Head of caudate nucleus (tissue), 42 donors: ENCODE results near the gene ZNF256.
"Not testable (repeated sequence)": the region's sequence is repeated elsewhere in the genome, so short reads cannot be mapped to it uniquely, and the experiment has no call there.

ENCODE experiments used
- DNase-seq, 42 donors: peaks; one replicate each; pipeline versions ENCODE4 v3.0.0 to v3.0.0-alpha.2; 2020 to 2021; ENCODE audit warnings: mixed read lengths in 7 of 42
- intact Hi-C: fragments of 100-400 bp; cut with DNase I; formaldehyde crosslinking; loops from one replicate; pipeline ENCODE4 v1.15.0; 2022

The ZNF256 gene

DNA sequence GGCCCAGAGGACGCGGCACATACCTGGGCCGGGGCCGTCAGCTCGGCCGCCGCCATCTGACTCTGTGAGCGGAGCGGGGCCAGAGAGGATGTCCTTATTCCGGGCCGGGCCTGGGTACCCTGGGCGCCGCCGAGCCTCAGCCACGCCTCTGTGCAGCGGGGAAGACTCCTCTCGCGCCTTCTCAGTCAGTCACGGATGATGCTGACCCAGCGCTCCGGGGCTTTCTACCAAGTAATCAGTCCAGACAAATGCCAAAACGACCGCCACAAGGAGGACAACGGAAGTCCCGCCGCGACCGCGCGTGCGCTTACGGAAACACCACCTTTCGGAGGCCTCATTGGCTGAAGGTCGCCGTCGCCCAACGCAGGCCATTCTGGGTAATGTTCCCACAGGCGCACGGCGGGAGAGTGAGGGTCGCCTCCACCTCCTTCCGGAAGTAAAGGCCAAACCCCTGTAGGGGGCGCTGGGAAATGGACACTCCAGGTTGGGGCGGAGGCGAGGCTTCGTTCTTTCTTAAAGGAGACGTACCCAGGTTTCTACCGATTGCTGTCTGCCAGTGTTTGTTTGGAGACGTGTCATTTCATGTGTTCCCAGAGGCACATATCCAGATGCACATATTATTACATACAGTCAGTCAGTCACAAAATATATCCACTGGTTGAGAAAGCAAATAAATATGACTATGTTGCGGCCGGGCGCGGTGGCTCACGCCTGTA is at the start of gene ZNF256:
Gene ZNF256, minus strand, starts transcription at position 288 of the 716 bp plus-strand sequence. Its CDS starts 232 bp downstream, at position 56.
- intact Hi-C loops, result loop anchor here (10.0 kb wide), 1 partner anchor 207 kb away; the partner anchor contains the start of gene ZNF329
- DNase-seq, result peak; percentile 91 to 99 (median 96)

DNA sequence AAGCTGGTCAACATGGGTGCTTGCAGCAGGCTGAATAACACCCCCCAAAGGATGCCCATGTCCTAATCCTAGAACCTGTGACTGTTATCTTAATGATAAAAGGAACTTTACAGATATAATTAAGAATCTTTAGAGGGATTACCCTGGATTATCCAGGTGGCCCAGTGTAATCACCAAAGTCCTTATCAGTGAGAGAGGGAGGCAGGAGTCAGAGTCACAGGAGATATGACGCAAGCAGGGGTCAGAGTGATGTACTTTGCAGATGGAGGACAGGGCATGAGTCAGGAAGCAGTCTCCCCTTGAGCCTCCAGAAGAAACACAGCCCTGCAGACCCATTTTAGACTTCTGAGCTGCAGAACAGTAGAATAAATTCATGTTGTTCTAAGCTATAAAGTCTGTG is 45.3 kb upstream of the ZNF256 start:
- intact Hi-C loops, result no loop called here

DNA sequence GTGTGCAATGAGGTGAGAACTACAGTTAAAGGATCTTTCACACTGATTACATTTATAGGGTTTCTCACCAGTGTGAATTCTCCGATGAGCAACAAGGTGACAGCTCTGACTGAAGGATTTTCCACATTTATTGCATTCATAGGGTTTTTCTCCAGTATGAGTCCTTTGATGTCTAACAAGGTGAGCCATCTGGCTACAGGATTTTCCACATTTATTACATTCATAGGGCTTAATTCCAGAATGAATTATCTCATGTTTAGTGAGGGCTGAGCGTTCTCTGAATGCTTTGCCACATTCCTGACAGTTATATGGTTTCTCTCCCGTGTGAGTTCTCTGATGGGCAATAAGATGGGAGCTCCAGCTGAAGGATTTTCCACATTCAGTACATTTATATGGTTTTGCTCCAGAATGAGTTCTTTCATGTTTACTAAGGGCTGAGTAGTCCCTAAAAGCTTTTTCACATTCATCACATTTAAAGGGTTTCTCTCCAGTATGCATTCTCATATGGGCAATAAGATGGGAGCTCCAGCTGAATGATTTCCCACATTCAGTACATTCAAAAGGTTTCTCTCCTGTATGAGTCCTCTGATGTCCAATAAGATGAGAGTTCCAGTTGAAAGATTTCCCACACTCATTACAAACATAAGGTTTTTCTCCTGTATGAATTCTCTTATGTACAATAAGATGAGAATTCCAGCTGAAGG is 31.2 kb upstream of the ZNF256 start:
- intact Hi-C loops, result no loop called here

More for the DNA sequence above, 45.3 kb upstream of the ZNF256 start:
- no peak for DNase-seq

GRCh38 chr19:57974434-57974833 is 26.9 kb upstream of the ZNF256 start, which contains the start of gene C19orf18:
Gene C19orf18 (minus strand): TSS chr19:57974534. CDS start chr19:57974432, 102 bp downstream.
- intact Hi-C loops, result no loop called here
- DNase-seq, result no peak

More for the DNA sequence above, 31.2 kb upstream of the ZNF256 start:
- no peak for DNase-seq

GRCh38 chr19:57964761-57965160 is 17.3 kb upstream of the ZNF256 start:
- intact Hi-C loops, result no loop called here
- no peak for DNase-seq

DNA sequence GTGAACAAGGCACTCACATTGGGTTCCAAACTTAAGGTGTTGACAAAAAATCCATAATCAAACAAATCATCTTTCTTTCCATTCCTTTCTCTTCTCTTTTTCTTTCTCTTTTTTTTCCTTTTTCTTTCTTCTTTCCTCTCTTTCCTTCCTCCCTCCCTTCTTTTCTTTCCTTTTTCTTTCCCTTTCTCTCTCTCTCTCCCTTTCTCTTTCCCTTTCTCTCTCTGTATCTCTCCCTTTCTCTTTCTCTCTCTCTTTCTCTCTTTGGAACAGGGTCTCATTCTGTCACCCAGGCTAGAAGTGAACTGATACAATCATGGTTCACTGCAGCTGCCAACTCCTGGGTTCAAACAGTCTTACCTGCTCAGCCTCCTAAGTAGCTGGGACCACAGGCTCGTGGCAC is 14.3 kb upstream of the ZNF256 start:
- intact Hi-C loops, result no loop called here
- no peak for DNase-seq

- intact Hi-C loops, result no loop called here
- DNase-seq, result no peak
Observed at GRCh38 chr19:57954996-57955395, 7.5 kb upstream of the ZNF256 start.

DNA sequence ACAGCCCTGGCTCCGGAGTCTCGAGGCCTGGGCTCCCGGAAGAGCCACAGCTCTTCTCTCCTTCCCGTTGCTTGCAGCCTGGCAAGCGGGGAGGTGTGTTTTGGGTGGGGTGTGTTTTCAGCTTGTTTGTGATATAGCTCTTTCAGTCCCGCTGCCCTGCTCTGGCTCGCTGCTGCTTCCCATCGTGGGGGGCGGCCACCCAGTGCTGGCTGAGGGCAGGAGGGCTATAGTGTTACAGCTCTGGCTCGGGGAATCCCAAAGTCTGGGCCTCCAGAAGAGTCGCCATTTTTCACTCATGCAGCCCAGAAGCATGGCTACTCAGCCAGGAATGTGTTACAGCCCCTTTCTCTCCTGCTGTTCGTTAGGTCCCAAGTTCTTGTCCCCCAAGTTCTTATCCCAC is 2.2 kb upstream of the ZNF256 start:
- no peak for DNase-seq
- intact Hi-C loops, result loop anchor here (10.0 kb wide), 1 partner anchor 205 kb away; the partner anchor contains the start of gene ZNF329

DNA sequence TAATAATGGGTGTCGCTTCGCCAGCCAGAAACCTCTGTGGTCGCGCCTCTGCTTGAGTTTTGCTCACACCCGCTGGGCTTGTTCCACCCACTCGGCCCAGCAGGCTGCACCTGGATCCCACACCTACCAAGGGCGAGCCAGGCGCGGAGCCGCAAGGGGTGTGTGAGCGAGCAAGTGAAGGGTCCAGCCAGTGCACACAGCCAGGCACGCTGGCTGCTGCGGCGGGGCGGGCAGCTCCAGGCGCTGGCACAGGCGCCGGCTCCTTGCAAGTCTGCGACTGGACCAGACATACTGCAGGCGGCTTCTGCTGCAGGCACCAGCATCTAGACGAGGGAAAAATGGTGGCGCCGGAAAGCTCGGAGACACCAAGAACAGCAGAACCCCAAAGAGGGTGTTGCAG is 1.8 kb upstream of the ZNF256 start:
- intact Hi-C loops, result loop anchor here (10.0 kb wide), 1 partner anchor 206 kb away; the partner anchor contains the start of gene ZNF329
- no peak for DNase-seq

- peak in 4 of 42 donors; percentile 1 to 9 (median 4) for DNase-seq
- intact Hi-C loops, result loop anchor here (10.0 kb wide), 1 partner anchor 208 kb away; the partner anchor contains the start of gene ZNF329
Observed at GRCh38 chr19:57947088-57947418, 453 bp downstream of the ZNF256 start.

DNA sequence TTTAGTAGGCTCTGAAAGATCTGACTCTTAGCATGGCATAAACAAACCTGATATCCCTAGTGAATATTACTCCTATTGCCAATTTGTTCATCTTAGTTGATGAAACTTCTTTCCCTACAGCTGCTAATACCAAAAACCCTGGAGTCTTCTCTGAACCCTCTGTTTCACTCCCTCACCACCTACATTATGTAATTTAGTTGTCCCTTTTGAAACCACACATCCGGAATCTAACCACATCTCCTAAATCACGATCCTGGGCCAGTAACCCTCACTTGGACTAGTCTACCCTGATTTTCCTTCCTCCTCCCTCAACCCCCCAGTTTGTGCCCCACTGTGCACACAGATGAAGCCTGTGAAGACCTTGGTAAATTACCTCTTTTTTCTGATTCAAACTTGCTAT is 1.2 kb downstream of the ZNF256 start:
- intact Hi-C loops, result loop anchor here (10.0 kb wide), 1 partner anchor 208 kb away; the partner anchor contains the start of gene ZNF329

DNA sequence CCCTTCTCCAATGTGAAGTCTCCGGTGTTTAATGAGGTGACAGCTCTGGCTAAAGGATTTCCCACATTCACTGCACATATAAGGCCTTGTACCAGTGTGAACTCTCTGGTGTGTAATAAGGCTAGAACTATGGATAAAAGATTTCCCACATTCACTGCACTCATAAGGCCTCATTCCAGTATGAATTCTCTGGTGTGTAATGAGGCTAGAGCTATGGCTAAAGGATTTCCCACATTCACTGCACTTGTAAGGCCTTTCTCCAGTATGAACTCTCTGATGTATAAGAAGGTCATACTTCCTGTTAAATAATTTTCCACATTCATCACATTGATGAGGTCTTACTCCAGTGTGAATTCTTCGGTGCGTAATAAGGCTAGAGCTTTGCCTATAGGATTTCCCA is 5.9 kb downstream of the ZNF256 start:
- DNase-seq, result no peak
- intact Hi-C loops, result loop anchor here (10.0 kb wide), 1 partner anchor 213 kb away; the partner anchor contains the start of gene ZNF329

More for the DNA sequence above, 1.2 kb downstream of the ZNF256 start:
- DNase-seq, result no peak

GRCh38 chr19:57935731-57936130 is 11.8 kb downstream of the ZNF256 start:
- intact Hi-C loops, result no loop called here
- DNase-seq, result peak in 13 of 42 donors; percentile 5 to 60 (median 15)

DNA sequence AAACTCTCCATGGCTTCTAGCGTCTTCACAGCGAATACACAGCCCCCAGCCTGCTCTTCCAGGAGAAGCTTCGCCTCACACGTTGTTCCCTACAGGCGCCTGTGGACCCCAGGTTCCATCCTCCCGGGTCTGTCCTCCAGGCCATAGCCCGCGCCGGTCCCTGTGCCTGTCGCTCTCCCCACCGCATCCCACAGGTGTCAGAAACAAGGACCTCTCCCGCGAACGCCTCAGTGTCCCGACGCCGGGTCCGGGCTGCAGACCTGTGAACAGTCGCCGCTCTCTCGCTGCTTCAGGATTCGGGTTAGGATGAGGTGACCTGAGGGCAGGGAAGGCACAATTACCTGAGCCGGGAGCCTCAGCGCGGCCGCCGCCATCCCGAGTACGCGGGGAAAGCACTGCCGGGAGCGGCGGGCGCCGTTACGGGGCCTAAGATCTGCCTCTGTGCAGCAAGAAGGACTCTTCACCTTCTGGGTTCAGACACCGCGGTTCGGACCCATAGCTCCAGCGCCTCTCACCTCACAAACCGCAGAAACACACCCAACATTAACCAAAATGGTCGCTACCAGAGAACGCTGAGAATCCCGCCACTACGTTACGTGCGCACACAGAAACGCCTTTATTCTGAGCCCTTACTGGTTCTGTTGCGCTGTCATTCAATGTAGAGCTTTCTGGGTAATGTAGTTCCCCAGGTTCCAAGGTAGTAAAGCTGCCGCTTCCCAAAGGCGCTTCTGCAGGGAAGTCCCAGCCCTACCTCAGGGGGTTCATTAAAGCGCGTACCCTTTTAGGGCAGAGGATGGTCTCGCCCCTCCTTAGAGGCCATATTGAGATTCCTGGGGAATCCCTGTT is 12.5 kb downstream of the ZNF256 start, which contains the start of gene ZNF418:
Gene ZNF418, minus strand, starts transcription at position 583 of the 846 bp plus-strand sequence. CDS start 1,580 bp downstream, outside the sequence.
- peak; percentile 58 to 94 (median 84) for DNase-seq
- intact Hi-C loops, result no loop called here

- intact Hi-C loops, result no loop called here
- no peak for DNase-seq
Observed at GRCh38 chr19:57927587-57927986, 19.9 kb downstream of the ZNF256 start.

GRCh38 chr19:57916168-57916995 is 31.1 kb downstream of the ZNF256 start, which contains the start of gene ZNF417:
Gene ZNF417 (minus strand): TSS chr19:57916592. CDS start chr19:57916411, 181 bp downstream.
- peak; percentile 74 to 95 (median 90) for DNase-seq
- intact Hi-C loops, result not testable (repeated sequence)

DNA sequence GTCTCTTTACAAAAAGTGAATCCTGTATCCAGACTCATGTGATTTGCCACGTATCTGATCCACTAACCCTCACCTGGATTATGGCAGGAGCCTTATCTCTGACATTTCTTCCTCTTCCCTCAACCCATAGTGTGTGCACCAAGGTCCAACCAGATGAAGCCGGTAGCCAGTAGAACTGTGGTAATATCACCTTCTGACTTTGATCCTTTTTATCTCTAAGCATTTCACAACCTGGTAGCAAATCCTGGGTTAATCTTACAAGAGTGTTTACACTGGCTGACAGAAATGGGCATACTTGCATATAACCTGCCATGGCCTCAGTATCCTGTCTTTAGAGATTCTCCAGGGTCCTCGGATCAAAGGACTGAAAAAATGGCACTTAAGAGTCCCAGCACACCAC is 33.0 kb downstream of the ZNF256 start:
- intact Hi-C loops, result no loop called here
- no peak for DNase-seq

GRCh38 chr19:57907394-57907793 is 40.1 kb downstream of the ZNF256 start:
- intact Hi-C loops, result no loop called here
- no peak for DNase-seq
